Transverse colon (tissue), 4 donors: ENCODE measurements around the gene IRF4. TPM values are rescaled to one million over a fixed set of nuclear protein-coding genes. Genes with fewer than 3 reads are reported as not detected.

Experiments
- DNase-seq: peaks from one replicate; pipeline ENCODE4 v3.0.0-alpha.2; 2019
- H3K27ac ChIP-seq, 4 donors: fragments of 200-600 bp; sonication (generic); 2 replicates each; pipeline ENCODE4 v1.5.1; 2016 to 2018; ENCODE audit warnings: inconsistent platforms in 4 of 4
- H3K27me3 ChIP-seq: fragments of 200-600 bp; sonication (generic); 2 replicates; pipeline ENCODE4 v1.5.1; 2017; ENCODE audit warnings: inconsistent platforms
- H3K36me3 ChIP-seq, 4 donors: fragments of 200-600 bp; sonication (generic); 2 replicates each; pipeline ENCODE4 v1.5.1; 2017 to 2019; ENCODE audit warnings: inconsistent platforms in 4 of 4
- H3K4me1 ChIP-seq, 4 donors: fragments of 200-600 bp; sonication (generic); 2 replicates each; pipeline ENCODE4 v1.5.1; 2017 to 2020; ENCODE audit warnings: inconsistent platforms in 4 of 4
- H3K4me3 ChIP-seq, 4 donors: fragments of 200-600 bp; sonication (generic); 1 replicate in 1 of 4; 2 replicates in 3 of 4; pipeline versions ENCODE4 v1.5.1 to v1.6.1; 2017 to 2019; ENCODE audit warnings: inconsistent platforms in 4 of 4
- H3K9me3 ChIP-seq, 2 donors: fragments of 200-600 bp; sonication (generic); 2 replicates each; pipeline ENCODE4 v1.5.1; 2017 to 2019; ENCODE audit warnings: inconsistent platforms in 2 of 2
- CTCF ChIP-seq, 5 experiments: fragments of 200-600 bp in 3 of 5; fragments of 450-650 bp in 2 of 5; sonication (generic) in 3 of 5; IDR thresholded peaks; 1 replicate in 2 of 5; 2 replicates in 3 of 5; pipeline ENCODE4 v1.5.1; 2016 to 2017; ENCODE audit warnings: antibody characterized with exemption in 5 of 5, inconsistent platforms in 3 of 5, mild to moderate bottlenecking in 2 of 5, moderate library complexity in 1 of 5
- EP300 ChIP-seq: sonication (generic); formaldehyde crosslinking; IDR thresholded peaks from one replicate; pipeline ENCODE4 v1.6.1; 2017; ENCODE audit warnings: antibody characterized with exemption, low read depth
- POLR2A ChIP-seq: fragments of 450-650 bp; IDR thresholded peaks from one replicate; pipeline ENCODE4 v1.6.1; 2016; ENCODE audit warnings: antibody characterized with exemption, mild to moderate bottlenecking, moderate library complexity
- POLR2AphosphoS5 ChIP-seq, 3 donors: sonication (generic); formaldehyde crosslinking; IDR thresholded peaks; one replicate each; pipeline ENCODE4 v1.6.1; 2016; ENCODE audit warnings: antibody characterized with exemption in 3 of 3
- WGBS, 2 donors: methylation state at CpG; one replicate each; pipeline ENCODE4 v1.1.5; 2018; ENCODE audit warnings: low coverage in 1 of 2; 5-methylcytosine and 5-hydroxymethylcytosine counted together
- in situ Hi-C, 4 donors: fragments of 200-750 bp; cut with MboI; loops; one replicate each; pipeline versions ENCODE4 v1.15.0 to v1.15.1; 2017; ENCODE audit warnings: low sequenced_read_pairs in 3 of 4, low pct_ligation_motif_present in 1 of 4, low pct_unique_long_range_greater_than_20kb in 1 of 4
- intact Hi-C: fragments of 100-400 bp; cut with DNase I; formaldehyde crosslinking; loops from one replicate; pipeline ENCODE4 v1.15.1; 2023; ENCODE audit warnings: low total_unique reads
- total RNA-seq, 4 donors: library from RNA; depleted of rRNA; stranded (reverse); fragments of >200 nt; gene quantifications; one replicate each; pipeline ENCODE4 v1.1.0, GENCODE V29; 2016

The IRF4 gene
- total RNA-seq, 4 donors from 2014 or later = 0.40 to 18.4 (median 4.3) TPM

GRCh38 chr6:428047-428603 is 36.6 kb downstream of the IRF4 start:
- 87% methylated on average over 11 of the region's 11 CpGs; no CpG with 5 or more reads in 1 of the 2 donors for WGBS, 2 donors
- Histone ChIP-seq H3K27me3 (no peaks in the 10 kb centered on the region), H3K9me3 (no peaks in the 10 kb centered on the region), H3K36me3 (no peaks in the 10 kb centered on the region), H3K4me3 (no peak overlapping the region), H3K27ac (no peak overlapping the region), H3K4me1 (no peaks in the 10 kb centered on the region)
- DNase-seq = no peak
- TF ChIP-seq POLR2AphosphoS5 (IDR thresholded peaks at IDR 0.05) = no peak
- no peak for TF ChIP-seq EP300
- TF ChIP-seq POLR2A = no peak
- no peak for TF ChIP-seq CTCF (IDR thresholded peaks at IDR 0.05)
- in situ Hi-C loops (no loop called here), intact Hi-C loops (no loop called here)

- H3K9me3 ChIP-seq = no peaks in the 10 kb centered on the region
- H3K36me3 ChIP-seq = no peaks in the 10 kb centered on the region
- intact Hi-C loops (no loop called here), in situ Hi-C loops (no loop called here)
- no peaks in the 10 kb centered on the region for H3K4me1 ChIP-seq
- no peak for TF ChIP-seq POLR2A
- TF ChIP-seq CTCF (IDR thresholded peaks at IDR 0.05) = no peak
- no peak for TF ChIP-seq POLR2AphosphoS5 (IDR thresholded peaks at IDR 0.05)
- no peak for TF ChIP-seq EP300
- H3K27ac ChIP-seq = no peak overlapping the region
- H3K27me3 ChIP-seq = no peaks in the 10 kb centered on the region
- no peak for DNase-seq
- 73 to 78% methylated on average over 2 to 4 of the region's 4 CpGs for WGBS, 2 donors
- no peak overlapping the region for H3K4me3 ChIP-seq
These were observed 38.1 kb downstream of the IRF4 start for GRCh38 chr6:429515-430121.

GRCh38 chr6:431504-431903 is 40.0 kb downstream of the IRF4 start:
- in situ Hi-C loops = no loop called here
- Histone ChIP-seq H3K4me3 (no peak overlapping the region), H3K9me3 (no peaks in the 10 kb centered on the region), H3K27ac (no peak overlapping the region), H3K4me1 (no peaks in the 10 kb centered on the region), H3K36me3 (no peaks in the 10 kb centered on the region), H3K27me3 (no peaks in the 10 kb centered on the region)
- TF ChIP-seq CTCF (IDR thresholded peaks at IDR 0.05) (no peak), EP300 (no peak), POLR2AphosphoS5 (IDR thresholded peaks at IDR 0.05) (no peak), POLR2A (no peak)
- intact Hi-C loops = no loop called here
- WGBS, 2 donors = 67 to 87% methylated on average over 6 to 10 of the region's 10 CpGs
- DNase-seq = no peak

GRCh38 chr6:431986-432385 is 40.4 kb downstream of the IRF4 start:
- Histone ChIP-seq H3K36me3 (no peaks in the 10 kb centered on the region), H3K9me3 (no peaks in the 10 kb centered on the region), H3K4me3 (no peak overlapping the region), H3K27ac (no peak overlapping the region), H3K27me3 (no peaks in the 10 kb centered on the region), H3K4me1 (no peaks in the 10 kb centered on the region)
- in situ Hi-C loops (no loop called here), intact Hi-C loops (no loop called here)
- no peak for DNase-seq
- 30 to 55% methylated on average over 2 to 6 of the region's 6 CpGs for WGBS, 2 donors
- TF ChIP-seq POLR2AphosphoS5 (IDR thresholded peaks at IDR 0.05) (no peak), EP300 (no peak), POLR2A (no peak), CTCF (IDR thresholded peaks at IDR 0.05) (no peak)
